ENCODE measurements around the gene RNF113B. TPM values are rescaled to one million over a fixed set of nuclear protein-coding genes. Genes with fewer than 3 reads are reported as not detected.

RNF113B gene
- total RNA-seq, 1 experiment from 2014 or later, result not detected

- no peak for DNase-seq (ENCODE audit: low read depth)
Observed at GRCh38 chr13:98174307-98174706, 2.8 kb downstream of the RNF113B start.

- peak; percentile 96 for DNase-seq (ENCODE audit: low read depth)
Observed at GRCh38 chr13:98173431-98174152, 3.5 kb downstream of the RNF113B start.

- DNase-seq (ENCODE audit: low read depth), result no peak
Observed at GRCh38 chr13:98172590-98173422, 4.3 kb downstream of the RNF113B start.

- DNase-seq (ENCODE audit: low read depth), result peak; percentile 73
Observed at GRCh38 chr13:98171900-98172589, 5.0 kb downstream of the RNF113B start.

GRCh38 chr13:98169331-98169730 is 7.7 kb downstream of the RNF113B start:
- DNase-seq (ENCODE audit: low read depth), result no peak

- DNase-seq (ENCODE audit: low read depth), result no peak
Observed at GRCh38 chr13:98162935-98163334, 14.1 kb downstream of the RNF113B start.

- no peak for DNase-seq (ENCODE audit: low read depth)
Observed at GRCh38 chr13:98158172-98158899, 18.7 kb downstream of the RNF113B start.

- no peak for DNase-seq (ENCODE audit: low read depth)
Observed at GRCh38 chr13:98157609-98158008, 19.5 kb downstream of the RNF113B start.

GRCh38 chr13:98157188-98157587 is 19.9 kb downstream of the RNF113B start:
- DNase-seq (ENCODE audit: low read depth), result no peak

GRCh38 chr13:98156259-98156658 is 20.8 kb downstream of the RNF113B start:
- DNase-seq (ENCODE audit: low read depth), result no peak

- DNase-seq (ENCODE audit: low read depth), result peak; percentile 85
Observed at GRCh38 chr13:98155475-98156109, 21.5 kb downstream of the RNF113B start.

GRCh38 chr13:98150832-98151479 is 26.1 kb downstream of the RNF113B start:
- DNase-seq (ENCODE audit: low read depth), result no peak

GRCh38 chr13:98147521-98147920 is 29.5 kb downstream of the RNF113B start:
- DNase-seq (ENCODE audit: low read depth), result peak; percentile 42

GRCh38 chr13:98144801-98145350 is 32.2 kb downstream of the RNF113B start:
- DNase-seq (ENCODE audit: low read depth), result peak; percentile 64

- peak; percentile 51 for DNase-seq (ENCODE audit: low read depth)
Observed at GRCh38 chr13:98144027-98144741, 32.9 kb downstream of the RNF113B start.

- no peak for DNase-seq (ENCODE audit: low read depth)
Observed at GRCh38 chr13:98143601-98144026, 33.5 kb downstream of the RNF113B start.

- DNase-seq (ENCODE audit: low read depth), result no peak
Observed at GRCh38 chr13:98143157-98143553, 33.9 kb downstream of the RNF113B start.

GRCh38 chr13:98142380-98143156 is 34.5 kb downstream of the RNF113B start, which contains the start of gene FARP1:
Gene FARP1 (plus strand): TSS chr13:98143094. CDS start chr13:98213243, 70,149 bp downstream.
- DNase-seq (ENCODE audit: low read depth), result peak; percentile 70
